Chondrocyte (in vitro differentiated cells): ENCODE data around the gene LRRC1. TPM values are rescaled to one million over a fixed set of nuclear protein-coding genes. Genes with fewer than 3 reads are reported as not detected.

Source experiments
- DNase-seq: peaks from one replicate; pipeline ENCODE4 v3.0.0; 2021; ENCODE audit warnings: mixed read lengths, low spot score
- H3K27ac Mint-ChIP-seq: one replicate; pipeline ENCODE4 v1.8.0; 2021; ENCODE audit warnings: mild to moderate bottlenecking, moderate library complexity, mixed read lengths; ENCODE audit not compliant: unreplicated experiment
- H3K27me3 Mint-ChIP-seq: 2 replicates; pipeline ENCODE4 v1.8.0; 2021; ENCODE audit warnings: low read depth, mixed read lengths
- H3K36me3 Mint-ChIP-seq: 2 replicates; pipeline ENCODE4 v1.8.0; 2021; ENCODE audit warnings: low read depth, mixed read lengths
- H3K4me1 Mint-ChIP-seq: 2 replicates; pipeline ENCODE4 v1.8.0; 2021; ENCODE audit warnings: low read depth, mild to moderate bottlenecking, mixed read lengths
- H3K4me3 Mint-ChIP-seq: one replicate; pipeline ENCODE4 v1.8.0; 2021; ENCODE audit warnings: mild to moderate bottlenecking, moderate library complexity, mixed read lengths; ENCODE audit not compliant: unreplicated experiment
- H3K9me3 Mint-ChIP-seq: 2 replicates; pipeline ENCODE4 v1.8.0; 2021; ENCODE audit warnings: low read depth, mixed read lengths
- total RNA-seq: library from RNA; stranded (reverse); gene quantifications from 3 replicates; pipeline ENCODE4 v1.2.1, GENCODE V29; 2021
- TF ChIP-seq, protein P1 (sequence below): fragments of 200-600 bp; sonication (generic); IDR thresholded peaks from 2 replicates; pipeline ENCODE4 v1.5.0; 2021; ENCODE audit warnings: antibody characterized with exemption, mild to moderate bottlenecking, moderate library complexity

The LRRC1 gene
- total RNA-seq, 1 donor from 2014 or later: 10.4 TPM

DNA sequence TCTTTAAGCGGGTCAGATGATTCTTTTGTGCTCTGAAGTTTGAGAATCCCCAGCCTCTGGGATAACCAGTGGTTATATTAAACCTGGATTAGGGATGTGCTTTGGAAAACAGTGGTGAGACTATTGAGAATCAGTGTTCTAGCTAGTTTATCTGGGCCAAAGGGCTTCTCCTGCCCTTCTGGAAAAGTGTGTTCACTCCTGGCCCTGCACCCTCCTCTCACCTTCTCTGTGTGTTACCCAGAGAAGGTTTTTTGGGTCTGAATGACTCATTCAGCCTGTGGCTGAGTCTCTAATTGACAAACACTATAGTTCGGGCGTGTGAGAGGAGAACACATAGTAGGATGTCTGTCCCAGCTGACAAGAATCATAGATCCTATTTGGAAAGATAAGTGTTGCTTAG lies 66.7 kb downstream of the LRRC1 start:
- H3K27ac Mint-ChIP-seq: peak overlapping the region; percentile 25
- no peaks in the 10 kb centered on the region for H3K27me3 Mint-ChIP-seq
- H3K4me1 Mint-ChIP-seq: peaks cover 64% of the 10 kb centered on the region
- TF ChIP-seq, protein P1, sequence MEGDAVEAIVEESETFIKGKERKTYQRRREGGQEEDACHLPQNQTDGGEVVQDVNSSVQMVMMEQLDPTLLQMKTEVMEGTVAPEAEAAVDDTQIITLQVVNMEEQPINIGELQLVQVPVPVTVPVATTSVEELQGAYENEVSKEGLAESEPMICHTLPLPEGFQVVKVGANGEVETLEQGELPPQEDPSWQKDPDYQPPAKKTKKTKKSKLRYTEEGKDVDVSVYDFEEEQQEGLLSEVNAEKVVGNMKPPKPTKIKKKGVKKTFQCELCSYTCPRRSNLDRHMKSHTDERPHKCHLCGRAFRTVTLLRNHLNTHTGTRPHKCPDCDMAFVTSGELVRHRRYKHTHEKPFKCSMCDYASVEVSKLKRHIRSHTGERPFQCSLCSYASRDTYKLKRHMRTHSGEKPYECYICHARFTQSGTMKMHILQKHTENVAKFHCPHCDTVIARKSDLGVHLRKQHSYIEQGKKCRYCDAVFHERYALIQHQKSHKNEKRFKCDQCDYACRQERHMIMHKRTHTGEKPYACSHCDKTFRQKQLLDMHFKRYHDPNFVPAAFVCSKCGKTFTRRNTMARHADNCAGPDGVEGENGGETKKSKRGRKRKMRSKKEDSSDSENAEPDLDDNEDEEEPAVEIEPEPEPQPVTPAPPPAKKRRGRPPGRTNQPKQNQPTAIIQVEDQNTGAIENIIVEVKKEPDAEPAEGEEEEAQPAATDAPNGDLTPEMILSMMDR: no peak
- no peak for DNase-seq
- H3K9me3 Mint-ChIP-seq: no peaks in the 10 kb centered on the region
- H3K4me3 Mint-ChIP-seq: no peak overlapping the region
- H3K36me3 Mint-ChIP-seq: no peaks in the 10 kb centered on the region

DNA sequence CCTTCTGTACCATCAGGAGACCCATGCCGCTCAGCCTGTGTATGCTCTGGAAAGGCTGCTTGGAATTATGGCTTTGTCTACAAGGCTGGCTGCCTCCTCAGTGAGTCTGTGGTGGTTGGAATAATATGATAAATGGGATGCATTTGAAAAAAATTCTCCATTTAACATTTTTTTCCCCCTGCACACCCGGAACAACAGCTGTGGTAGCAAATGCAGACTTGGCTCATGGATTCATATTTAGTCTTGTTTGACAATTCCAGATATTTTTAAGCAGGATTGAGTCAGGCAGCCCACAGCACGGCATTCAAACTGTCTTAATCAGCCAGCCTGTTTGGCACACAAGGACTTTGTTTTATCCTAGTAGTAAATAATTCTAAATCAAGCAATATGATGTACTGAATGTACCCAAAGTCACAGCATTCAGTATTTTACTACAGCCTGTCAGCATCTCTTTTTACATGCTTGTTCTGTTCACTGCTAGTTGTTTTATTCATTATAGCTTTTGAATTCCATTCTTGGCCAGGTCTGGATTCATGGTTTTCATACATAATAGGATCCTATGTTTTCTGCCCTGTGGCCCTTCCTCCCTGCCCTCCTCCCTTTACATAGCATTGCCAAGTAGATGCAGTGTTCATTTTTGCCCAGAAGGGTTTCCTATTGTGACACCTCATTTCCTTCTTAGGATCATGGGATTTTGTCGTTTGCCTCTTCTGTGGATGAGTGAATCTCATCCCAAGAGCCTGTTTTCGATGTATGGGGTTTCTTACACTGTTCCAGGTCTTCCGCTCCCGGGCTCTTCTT lies 68.1 kb downstream of the LRRC1 start:
- DNase-seq: no peak
- Mint-ChIP-seq H3K9me3 (no peaks in the 10 kb centered on the region), H3K27ac (peak overlapping the region; percentile 81), H3K4me3 (no peak overlapping the region), H3K36me3 (no peaks in the 10 kb centered on the region), H3K4me1 (peaks cover 53% of the 10 kb centered on the region), H3K27me3 (no peaks in the 10 kb centered on the region)
- TF ChIP-seq, protein P1: peak; percentile 37

DNA sequence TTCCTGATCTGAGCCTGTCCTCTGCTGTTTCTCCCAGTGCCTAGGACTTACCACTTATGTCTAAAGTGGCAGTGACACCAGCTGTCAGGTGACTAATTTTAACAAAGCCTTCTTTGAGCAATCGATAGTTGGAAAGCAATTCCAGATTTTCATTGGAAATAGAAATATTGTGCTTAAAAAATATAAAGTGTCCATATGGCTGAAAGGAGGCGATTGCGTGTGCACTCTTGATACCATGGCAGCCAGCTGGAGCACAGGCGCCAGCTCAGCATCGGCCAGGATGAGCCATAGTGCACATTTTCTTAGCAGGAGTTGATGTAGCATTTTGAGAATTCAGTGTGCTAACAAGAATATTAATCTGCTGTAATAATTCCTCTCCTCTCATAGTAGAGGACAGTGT lies 70.0 kb downstream of the LRRC1 start:
- H3K9me3 Mint-ChIP-seq: no peaks in the 10 kb centered on the region
- H3K36me3 Mint-ChIP-seq: no peaks in the 10 kb centered on the region
- H3K4me1 Mint-ChIP-seq: peaks cover 54% of the 10 kb centered on the region
- H3K27me3 Mint-ChIP-seq: no peaks in the 10 kb centered on the region
- no peak overlapping the region for H3K27ac Mint-ChIP-seq
- TF ChIP-seq, protein P1: no peak
- H3K4me3 Mint-ChIP-seq: no peak overlapping the region
- DNase-seq: no peak

DNA sequence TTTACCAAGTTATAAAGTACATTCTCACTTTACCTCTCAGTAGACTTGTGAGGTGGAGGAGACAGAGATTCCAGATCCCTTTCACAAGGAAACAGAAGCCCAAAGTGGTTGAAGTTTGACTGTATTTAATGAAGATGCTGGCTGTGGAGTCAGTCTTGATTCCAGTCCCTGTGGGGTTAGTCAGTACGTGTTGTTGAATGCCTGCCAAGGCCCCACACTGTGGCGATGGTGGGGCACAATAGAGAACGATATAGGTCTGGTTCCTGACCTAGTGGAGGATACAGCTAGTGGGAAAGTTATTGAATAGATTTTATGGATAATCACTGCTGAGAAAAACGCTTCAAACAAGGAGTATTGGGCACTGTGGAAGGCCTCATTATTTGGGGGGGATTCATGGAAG lies 71.4 kb downstream of the LRRC1 start:
- Mint-ChIP-seq H3K9me3 (no peaks in the 10 kb centered on the region), H3K36me3 (no peaks in the 10 kb centered on the region), H3K4me3 (no peak overlapping the region), H3K4me1 (peaks cover 64% of the 10 kb centered on the region), H3K27ac (no peak overlapping the region), H3K27me3 (no peaks in the 10 kb centered on the region)
- TF ChIP-seq, protein P1: no peak
- DNase-seq: no peak

DNA sequence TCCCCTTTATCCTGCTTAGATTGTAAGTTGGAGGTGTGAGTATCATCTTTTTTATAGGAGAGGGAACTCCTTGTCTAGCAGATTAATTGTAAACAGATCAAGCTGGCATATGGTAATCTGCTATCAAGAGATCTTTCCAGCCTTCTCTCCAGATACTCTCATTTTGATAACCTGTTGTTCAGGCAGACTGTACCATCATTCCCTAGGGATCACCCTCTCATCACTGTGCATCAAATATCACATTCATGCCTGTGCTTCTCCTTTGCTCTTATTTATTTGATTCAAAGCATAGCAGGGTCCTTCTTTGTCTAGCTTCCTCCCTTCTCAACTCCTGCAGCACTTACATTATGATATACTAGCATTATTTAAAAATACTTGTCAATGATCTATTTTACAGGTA lies 73.8 kb downstream of the LRRC1 start:
- H3K4me1 Mint-ChIP-seq: peaks cover 42% of the 10 kb centered on the region
- H3K36me3 Mint-ChIP-seq: no peaks in the 10 kb centered on the region
- no peak for DNase-seq
- H3K27ac Mint-ChIP-seq: no peak overlapping the region
- TF ChIP-seq, protein P1: no peak
- H3K27me3 Mint-ChIP-seq: no peaks in the 10 kb centered on the region
- no peak overlapping the region for H3K4me3 Mint-ChIP-seq
- H3K9me3 Mint-ChIP-seq: peaks cover 1% of the 10 kb centered on the region
